Thyroid gland (tissue), 4 donors: ENCODE measurements around the gene CDC42EP5.

Experiments used
- CTCF ChIP-seq, 6 experiments: fragments of 200-600 bp in 3 of 6; fragments of 450-650 bp in 3 of 6; sonication (generic) in 3 of 6; IDR thresholded peaks; one replicate each; pipeline ENCODE4 v1.5.1; 2016 to 2019; ENCODE audit warnings: antibody characterized with exemption in 6 of 6, mild to moderate bottlenecking in 2 of 6, inconsistent platforms in 1 of 6, moderate library complexity in 1 of 6
- POLR2A ChIP-seq, 2 donors: fragments of 450-650 bp; IDR thresholded peaks; one replicate each; pipeline ENCODE4 v1.6.1; 2017; ENCODE audit warnings: antibody characterized with exemption in 2 of 2, mild to moderate bottlenecking in 2 of 2, moderate library complexity in 1 of 2

- no peak for TF ChIP-seq CTCF (IDR thresholded peaks at IDR 0.05)
- no peak for TF ChIP-seq POLR2A (IDR thresholded peaks at IDR 0.05)
Measured at GRCh38 chr19:54465426-54466109, 7.5 kb downstream of the CDC42EP5 start.
